Measurements from ENCODE around the gene EXOC1. TPM values are rescaled to one million over a fixed set of nuclear protein-coding genes. Genes with fewer than 3 reads are reported as not detected.

The EXOC1 gene
- total and polyA plus RNA-seq, 2 experiments from 2014 or later = 13.4 to 22.2 TPM

DNA sequence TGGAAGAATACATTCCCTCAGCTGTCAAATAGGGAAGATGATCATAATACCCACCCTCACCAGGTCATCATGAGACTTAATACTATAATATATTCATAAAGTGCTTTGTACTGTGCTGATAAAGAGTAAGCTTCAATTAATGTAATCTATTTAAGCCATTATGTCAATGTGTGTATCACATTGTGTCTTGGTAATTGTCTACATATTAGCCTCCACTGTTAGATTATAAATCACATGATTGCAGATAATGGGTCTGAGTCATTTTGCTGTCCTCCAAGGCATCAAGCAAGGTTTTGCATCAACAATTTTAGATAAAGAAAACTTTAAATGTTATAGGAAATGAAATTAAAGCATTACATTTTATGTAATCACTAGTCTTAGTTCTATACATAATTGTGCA, 50.1 kb downstream of the EXOC1 start:
- Mint-ChIP-seq H3K27me3 (ENCODE audit: insufficient read depth, low read depth, poor library complexity) (peaks cover 5% of the 10 kb centered on the region), H3K36me3 (ENCODE audit: low read depth) (peaks cover 4% of the 10 kb centered on the region; the same call in 1 of the 3 replicates), H3K4me1 (no peaks in the 10 kb centered on the region), H3K9me3 (no peaks in the 10 kb centered on the region), H3K27ac (no peak overlapping the region), H3K4me3 (no peak overlapping the region)
- Histone ChIP-seq H3K4me3 (no peak overlapping the region), H3K36me3 (ENCODE audit: insufficient read depth) (no peaks in the 10 kb centered on the region), H2AFZ (no peak overlapping the region), H3K79me2 (replicated peaks; ENCODE audit: insufficient read depth) (no peaks in the 10 kb centered on the region), H4K20me1 (replicated peaks; ENCODE audit: insufficient read depth) (no peaks in the 10 kb centered on the region), H3K27ac (ENCODE audit: low read depth) (no peak overlapping the region), H3K4me2 (no peak overlapping the region), H3K27me3 (ENCODE audit: insufficient read depth) (no peaks in the 10 kb centered on the region), H3K9me2 (ENCODE audit: insufficient read depth) (no peaks in the 10 kb centered on the region), H3K4me1 (ENCODE audit: insufficient read depth) (no peaks in the 10 kb centered on the region), H3F3A (replicated peaks; ENCODE audit: low read depth) (no peaks in the 10 kb centered on the region)
- TF ChIP-seq JUNB (IDR thresholded peaks at IDR 0.05; ENCODE audit: unreplicated experiment) (no peak), EZH2 (IDR thresholded peaks at IDR 0.05; ENCODE audit: low read depth, unreplicated experiment) (no peak), CREB1 (CRISPR knock-in tag; IDR thresholded peaks at IDR 0.05; ENCODE audit: low read depth) (no peak), NANOG (IDR thresholded peaks at IDR 0.05; ENCODE audit: borderline replicate concordance) (no peak), ZNF114 (CRISPR knock-in tag; IDR thresholded peaks at IDR 0.05) (no peak), POLR2AphosphoS5 (IDR thresholded peaks at IDR 0.05; ENCODE audit: low read depth) (no peak), ZNF331 (CRISPR knock-in tag; IDR thresholded peaks at IDR 0.05; ENCODE audit: low read depth) (no peak), EZH2phosphoT487 (IDR thresholded peaks at IDR 0.05; ENCODE audit: unreplicated experiment) (no peak)
- TF ChIP-seq, protein P1, sequence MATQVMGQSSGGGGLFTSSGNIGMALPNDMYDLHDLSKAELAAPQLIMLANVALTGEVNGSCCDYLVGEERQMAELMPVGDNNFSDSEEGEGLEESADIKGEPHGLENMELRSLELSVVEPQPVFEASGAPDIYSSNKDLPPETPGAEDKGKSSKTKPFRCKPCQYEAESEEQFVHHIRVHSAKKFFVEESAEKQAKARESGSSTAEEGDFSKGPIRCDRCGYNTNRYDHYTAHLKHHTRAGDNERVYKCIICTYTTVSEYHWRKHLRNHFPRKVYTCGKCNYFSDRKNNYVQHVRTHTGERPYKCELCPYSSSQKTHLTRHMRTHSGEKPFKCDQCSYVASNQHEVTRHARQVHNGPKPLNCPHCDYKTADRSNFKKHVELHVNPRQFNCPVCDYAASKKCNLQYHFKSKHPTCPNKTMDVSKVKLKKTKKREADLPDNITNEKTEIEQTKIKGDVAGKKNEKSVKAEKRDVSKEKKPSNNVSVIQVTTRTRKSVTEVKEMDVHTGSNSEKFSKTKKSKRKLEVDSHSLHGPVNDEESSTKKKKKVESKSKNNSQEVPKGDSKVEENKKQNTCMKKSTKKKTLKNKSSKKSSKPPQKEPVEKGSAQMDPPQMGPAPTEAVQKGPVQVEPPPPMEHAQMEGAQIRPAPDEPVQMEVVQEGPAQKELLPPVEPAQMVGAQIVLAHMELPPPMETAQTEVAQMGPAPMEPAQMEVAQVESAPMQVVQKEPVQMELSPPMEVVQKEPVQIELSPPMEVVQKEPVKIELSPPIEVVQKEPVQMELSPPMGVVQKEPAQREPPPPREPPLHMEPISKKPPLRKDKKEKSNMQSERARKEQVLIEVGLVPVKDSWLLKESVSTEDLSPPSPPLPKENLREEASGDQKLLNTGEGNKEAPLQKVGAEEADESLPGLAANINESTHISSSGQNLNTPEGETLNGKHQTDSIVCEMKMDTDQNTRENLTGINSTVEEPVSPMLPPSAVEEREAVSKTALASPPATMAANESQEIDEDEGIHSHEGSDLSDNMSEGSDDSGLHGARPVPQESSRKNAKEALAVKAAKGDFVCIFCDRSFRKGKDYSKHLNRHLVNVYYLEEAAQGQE (IDR thresholded peaks at IDR 0.05; ENCODE audit: unreplicated experiment) = no peak
- TF ChIP-seq, protein P2, sequence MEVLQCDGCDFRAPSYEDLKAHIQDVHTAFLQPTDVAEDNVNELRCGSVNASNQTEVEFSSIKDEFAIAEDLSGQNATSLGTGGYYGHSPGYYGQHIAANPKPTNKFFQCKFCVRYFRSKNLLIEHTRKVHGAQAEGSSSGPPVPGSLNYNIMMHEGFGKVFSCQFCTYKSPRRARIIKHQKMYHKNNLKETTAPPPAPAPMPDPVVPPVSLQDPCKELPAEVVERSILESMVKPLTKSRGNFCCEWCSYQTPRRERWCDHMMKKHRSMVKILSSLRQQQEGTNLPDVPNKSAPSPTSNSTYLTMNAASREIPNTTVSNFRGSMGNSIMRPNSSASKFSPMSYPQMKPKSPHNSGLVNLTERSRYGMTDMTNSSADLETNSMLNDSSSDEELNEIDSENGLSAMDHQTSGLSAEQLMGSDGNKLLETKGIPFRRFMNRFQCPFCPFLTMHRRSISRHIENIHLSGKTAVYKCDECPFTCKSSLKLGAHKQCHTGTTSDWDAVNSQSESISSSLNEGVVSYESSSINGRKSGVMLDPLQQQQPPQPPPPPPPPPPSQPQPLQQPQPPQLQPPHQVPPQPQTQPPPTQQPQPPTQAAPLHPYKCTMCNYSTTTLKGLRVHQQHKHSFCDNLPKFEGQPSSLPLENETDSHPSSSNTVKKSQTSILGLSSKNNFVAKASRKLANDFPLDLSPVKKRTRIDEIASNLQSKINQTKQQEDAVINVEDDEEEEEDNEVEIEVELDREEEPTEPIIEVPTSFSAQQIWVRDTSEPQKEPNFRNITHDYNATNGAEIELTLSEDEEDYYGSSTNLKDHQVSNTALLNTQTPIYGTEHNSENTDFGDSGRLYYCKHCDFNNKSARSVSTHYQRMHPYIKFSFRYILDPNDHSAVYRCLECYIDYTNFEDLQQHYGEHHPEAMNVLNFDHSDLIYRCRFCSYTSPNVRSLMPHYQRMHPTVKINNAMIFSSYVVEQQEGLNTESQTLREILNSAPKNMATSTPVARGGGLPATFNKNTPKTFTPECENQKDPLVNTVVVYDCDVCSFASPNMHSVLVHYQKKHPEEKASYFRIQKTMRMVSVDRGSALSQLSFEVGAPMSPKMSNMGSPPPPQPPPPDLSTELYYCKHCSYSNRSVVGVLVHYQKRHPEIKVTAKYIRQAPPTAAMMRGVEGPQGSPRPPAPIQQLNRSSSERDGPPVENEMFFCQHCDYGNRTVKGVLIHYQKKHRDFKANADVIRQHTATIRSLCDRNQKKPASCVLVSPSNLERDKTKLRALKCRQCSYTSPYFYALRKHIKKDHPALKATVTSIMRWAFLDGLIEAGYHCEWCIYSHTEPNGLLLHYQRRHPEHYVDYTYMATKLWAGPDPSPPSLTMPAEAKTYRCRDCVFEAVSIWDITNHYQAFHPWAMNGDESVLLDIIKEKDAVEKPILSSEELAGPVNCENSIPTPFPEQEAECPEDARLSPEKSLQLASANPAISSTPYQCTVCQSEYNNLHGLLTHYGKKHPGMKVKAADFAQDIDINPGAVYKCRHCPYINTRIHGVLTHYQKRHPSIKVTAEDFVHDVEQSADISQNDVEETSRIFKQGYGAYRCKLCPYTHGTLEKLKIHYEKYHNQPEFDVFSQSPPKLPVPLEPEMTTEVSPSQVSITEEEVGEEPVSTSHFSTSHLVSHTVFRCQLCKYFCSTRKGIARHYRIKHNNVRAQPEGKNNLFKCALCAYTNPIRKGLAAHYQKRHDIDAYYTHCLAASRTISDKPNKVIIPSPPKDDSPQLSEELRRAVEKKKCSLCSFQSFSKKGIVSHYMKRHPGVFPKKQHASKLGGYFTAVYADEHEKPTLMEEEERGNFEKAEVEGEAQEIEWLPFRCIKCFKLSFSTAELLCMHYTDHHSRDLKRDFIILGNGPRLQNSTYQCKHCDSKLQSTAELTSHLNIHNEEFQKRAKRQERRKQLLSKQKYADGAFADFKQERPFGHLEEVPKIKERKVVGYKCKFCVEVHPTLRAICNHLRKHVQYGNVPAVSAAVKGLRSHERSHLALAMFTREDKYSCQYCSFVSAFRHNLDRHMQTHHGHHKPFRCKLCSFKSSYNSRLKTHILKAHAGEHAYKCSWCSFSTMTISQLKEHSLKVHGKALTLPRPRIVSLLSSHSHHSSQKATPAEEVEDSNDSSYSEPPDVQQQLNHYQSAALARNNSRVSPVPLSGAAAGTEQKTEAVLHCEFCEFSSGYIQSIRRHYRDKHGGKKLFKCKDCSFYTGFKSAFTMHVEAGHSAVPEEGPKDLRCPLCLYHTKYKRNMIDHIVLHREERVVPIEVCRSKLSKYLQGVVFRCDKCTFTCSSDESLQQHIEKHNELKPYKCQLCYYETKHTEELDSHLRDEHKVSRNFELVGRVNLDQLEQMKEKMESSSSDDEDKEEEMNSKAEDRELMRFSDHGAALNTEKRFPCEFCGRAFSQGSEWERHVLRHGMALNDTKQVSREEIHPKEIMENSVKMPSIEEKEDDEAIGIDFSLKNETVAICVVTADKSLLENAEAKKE (CRISPR knock-in tag; IDR thresholded peaks at IDR 0.05) = no peak
- TF ChIP-seq, protein P3, sequence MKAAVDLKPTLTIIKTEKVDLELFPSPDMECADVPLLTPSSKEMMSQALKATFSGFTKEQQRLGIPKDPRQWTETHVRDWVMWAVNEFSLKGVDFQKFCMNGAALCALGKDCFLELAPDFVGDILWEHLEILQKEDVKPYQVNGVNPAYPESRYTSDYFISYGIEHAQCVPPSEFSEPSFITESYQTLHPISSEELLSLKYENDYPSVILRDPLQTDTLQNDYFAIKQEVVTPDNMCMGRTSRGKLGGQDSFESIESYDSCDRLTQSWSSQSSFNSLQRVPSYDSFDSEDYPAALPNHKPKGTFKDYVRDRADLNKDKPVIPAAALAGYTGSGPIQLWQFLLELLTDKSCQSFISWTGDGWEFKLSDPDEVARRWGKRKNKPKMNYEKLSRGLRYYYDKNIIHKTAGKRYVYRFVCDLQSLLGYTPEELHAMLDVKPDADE (IDR thresholded peaks at IDR 0.05) = no peak
- TF ChIP-seq, protein P4, sequence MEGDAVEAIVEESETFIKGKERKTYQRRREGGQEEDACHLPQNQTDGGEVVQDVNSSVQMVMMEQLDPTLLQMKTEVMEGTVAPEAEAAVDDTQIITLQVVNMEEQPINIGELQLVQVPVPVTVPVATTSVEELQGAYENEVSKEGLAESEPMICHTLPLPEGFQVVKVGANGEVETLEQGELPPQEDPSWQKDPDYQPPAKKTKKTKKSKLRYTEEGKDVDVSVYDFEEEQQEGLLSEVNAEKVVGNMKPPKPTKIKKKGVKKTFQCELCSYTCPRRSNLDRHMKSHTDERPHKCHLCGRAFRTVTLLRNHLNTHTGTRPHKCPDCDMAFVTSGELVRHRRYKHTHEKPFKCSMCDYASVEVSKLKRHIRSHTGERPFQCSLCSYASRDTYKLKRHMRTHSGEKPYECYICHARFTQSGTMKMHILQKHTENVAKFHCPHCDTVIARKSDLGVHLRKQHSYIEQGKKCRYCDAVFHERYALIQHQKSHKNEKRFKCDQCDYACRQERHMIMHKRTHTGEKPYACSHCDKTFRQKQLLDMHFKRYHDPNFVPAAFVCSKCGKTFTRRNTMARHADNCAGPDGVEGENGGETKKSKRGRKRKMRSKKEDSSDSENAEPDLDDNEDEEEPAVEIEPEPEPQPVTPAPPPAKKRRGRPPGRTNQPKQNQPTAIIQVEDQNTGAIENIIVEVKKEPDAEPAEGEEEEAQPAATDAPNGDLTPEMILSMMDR (conservative IDR thresholded peaks at IDR 0.05; ENCODE audit: low read depth in 2 of 2) = no peak
- DNase-seq (ENCODE audit: low spot score) (no peak), ATAC-seq (no peak)
